Measurements from ENCODE around the gene BRD3.

DNA sequence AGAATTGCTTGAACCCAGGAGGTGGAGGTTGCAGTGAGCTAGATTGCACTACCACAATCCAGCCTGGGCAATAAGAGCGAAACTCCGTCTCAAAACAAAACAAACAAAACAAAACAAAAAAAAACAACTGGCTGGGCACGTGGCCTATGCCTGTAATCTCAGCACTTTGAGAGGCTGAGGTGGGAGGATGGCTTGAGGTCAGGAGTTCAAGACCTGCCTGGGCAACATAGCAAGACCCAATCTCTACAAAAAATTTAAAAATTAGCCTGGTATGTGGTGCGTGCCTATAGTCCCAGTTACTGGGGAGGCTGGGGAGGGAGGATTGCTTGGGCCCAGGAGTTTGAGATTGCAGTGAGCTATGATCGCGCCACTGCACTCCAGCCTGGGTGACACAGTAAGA is 44.7 kb upstream of the BRD3 start:
- TF ChIP-seq, protein P1, sequence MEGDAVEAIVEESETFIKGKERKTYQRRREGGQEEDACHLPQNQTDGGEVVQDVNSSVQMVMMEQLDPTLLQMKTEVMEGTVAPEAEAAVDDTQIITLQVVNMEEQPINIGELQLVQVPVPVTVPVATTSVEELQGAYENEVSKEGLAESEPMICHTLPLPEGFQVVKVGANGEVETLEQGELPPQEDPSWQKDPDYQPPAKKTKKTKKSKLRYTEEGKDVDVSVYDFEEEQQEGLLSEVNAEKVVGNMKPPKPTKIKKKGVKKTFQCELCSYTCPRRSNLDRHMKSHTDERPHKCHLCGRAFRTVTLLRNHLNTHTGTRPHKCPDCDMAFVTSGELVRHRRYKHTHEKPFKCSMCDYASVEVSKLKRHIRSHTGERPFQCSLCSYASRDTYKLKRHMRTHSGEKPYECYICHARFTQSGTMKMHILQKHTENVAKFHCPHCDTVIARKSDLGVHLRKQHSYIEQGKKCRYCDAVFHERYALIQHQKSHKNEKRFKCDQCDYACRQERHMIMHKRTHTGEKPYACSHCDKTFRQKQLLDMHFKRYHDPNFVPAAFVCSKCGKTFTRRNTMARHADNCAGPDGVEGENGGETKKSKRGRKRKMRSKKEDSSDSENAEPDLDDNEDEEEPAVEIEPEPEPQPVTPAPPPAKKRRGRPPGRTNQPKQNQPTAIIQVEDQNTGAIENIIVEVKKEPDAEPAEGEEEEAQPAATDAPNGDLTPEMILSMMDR (conservative IDR thresholded peaks at IDR 0.05) = no peak
- TF ChIP-seq EZH2 (IDR thresholded peaks at IDR 0.05; ENCODE audit: low read depth) = no peak
